ENCODE results near the gene STC2. TPM values are rescaled to one million over a fixed set of nuclear protein-coding genes. Genes with fewer than 3 reads are reported as not detected.

STC2 gene
- total RNA-seq, 1 donor from 2014 or later: 482 TPM

DNA sequence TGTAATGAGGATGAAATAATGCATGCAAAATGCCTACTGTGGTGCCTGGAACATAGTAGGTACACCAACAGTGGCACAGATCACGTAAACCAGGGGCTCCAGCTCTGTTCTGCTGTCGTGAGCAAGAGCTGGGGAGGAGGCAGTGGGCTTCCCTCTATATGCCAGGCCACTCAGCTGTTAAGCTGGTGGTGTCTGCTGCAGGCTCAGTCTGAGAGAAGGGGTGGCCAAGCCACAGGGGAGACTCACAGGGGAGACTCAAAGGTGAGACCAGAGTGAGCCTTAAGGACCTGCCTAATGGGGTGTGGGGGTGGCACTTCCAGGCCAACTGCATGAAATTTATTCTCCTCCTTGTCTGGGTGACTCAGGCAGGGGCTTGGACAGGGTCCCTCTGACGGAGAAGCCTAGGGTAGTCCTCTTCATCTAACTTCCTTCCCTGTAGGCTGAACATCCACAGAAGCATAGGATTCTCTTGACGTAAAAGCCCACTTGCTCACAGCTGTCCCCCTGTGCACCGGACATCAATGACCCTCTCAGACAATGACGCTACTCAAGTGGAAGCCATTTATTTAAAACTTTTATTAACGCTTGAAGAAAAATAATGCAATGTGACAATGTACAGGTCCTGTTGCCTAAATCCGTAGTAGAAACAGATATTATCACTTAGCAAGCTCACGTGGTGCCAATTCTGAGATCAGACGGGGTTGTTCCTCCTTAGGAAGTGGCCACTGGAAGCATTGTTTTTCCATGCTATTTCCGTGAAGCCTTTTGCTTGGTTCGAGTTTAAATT lies 13.9 kb downstream of the STC2 start:
- DNase-seq (ENCODE audit: low read depth): peak; percentile 56

DNA sequence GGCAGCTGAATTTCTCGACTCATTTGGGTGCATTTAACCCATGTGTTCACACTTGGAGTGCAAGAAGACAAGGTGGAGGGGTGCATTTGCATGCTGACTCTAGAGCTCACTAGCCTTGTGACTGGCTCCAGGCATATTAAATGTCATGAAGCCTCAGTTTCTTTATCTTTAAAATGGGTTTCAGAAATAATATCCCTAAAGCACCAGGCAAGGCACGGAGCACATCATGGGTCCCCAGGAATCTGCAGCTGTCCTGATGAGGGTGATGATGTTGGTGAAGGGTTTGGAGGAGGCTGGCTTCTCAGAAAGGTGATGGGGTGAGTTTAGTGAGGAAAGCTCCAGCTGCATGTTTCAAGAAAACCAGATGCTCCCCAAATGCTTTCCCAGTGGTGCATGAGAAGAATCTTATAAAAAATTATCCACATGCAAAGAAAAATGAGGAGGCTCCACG lies 14.8 kb downstream of the STC2 start:
- DNase-seq (ENCODE audit: low read depth): peak; percentile 40

DNA sequence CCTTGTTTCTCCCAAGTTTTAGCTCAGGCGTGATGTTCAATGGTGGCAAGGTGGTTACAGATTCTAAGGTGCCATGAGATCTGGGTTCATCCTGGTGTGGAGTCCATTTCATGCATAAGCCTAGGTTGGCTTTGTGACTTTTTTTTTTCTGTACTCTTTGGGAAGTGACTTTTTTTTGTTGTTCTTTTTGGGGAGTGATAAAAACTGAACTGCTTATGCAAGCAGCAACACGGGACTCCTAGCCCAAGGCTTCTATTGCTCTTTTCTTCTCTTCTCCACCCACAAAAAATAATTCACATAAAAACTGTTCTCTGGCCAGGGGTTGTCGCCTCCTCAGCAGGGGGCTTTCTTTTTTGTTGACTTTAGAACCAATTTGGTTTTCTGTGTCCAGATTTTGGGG lies 15.4 kb downstream of the STC2 start:
- DNase-seq (ENCODE audit: low read depth): peak; percentile 21

DNA sequence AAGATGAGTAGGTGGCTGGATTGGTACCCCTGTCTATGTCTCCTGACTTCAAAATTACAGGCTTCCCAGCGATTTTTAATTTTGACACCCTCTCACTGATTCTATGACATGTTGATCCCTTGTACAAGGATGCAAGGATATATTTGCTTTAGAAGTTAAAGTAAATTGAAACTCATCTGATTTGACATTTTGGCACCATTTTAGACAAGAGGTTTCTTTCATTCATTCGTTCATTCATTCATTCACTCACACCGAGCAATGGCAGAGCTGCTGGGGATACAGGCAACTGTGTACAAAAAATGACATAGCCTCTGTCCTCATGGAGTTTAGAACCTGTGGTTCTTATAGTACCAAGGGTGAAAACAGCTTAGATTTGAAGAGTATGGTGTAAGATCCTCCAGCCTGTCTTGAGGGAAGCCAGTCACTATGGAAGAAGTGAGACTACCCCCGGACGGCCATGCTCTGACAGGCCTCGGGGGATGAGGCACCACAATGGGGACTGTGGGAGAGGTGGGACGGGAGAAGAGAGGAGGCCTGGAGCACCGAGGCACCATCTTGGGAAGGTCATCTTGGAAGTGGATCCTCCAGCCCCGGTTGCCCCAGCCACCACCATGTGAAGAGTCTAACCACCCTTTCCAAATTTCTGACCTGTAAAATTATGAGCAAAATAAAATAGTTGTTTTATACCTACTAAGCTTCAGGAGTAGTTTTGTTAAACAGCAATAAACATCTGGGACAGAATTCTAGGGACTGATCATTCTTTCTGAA lies 16.2 kb downstream of the STC2 start:
- DNase-seq (ENCODE audit: low read depth): no peak

DNA sequence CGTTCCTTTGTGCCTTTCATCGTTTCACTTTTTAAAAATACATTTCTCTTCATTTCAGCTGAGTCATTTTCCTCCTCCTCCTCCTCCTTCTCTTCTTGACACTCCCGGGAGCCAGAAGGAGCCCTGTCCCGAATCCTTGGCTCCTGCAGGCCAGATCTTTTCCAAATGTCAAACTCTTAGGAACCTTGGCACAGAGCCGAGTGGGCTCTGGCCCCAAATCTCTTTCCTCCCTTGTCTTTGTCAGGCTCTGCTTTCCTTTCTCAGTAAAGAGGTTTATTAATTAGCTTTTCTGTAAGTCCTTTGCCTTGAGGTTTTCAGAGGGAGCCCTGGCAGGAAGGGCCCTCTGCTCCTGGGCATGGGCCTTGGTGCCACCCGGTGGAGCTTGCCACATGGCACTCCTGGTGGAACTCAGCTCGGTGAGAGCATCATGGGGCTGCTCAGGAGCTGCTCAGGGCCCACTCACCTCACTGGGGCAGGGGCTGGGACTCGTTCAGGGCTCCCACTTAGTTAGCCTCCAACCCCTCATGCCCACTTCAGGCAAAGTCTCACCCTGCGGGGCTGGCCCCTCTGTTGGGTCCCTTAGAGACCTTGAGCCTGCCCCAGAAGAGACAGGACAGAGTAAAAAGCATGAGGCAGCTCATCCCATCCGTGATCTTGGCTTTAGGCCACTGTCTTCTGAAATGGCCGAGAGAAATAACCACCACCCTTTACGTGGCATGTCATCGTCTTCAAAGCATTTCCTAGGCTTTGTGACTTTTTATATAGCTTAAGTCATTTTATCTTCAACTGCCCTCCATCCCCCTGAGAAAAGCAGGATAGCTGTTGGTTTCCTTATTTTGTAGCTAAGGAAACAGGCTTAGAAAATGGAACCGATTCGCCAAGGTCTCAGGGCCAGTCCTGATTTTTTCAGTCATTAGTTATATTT lies 17.1 kb downstream of the STC2 start:
- peak; percentile 33 for DNase-seq (ENCODE audit: low read depth)

DNA sequence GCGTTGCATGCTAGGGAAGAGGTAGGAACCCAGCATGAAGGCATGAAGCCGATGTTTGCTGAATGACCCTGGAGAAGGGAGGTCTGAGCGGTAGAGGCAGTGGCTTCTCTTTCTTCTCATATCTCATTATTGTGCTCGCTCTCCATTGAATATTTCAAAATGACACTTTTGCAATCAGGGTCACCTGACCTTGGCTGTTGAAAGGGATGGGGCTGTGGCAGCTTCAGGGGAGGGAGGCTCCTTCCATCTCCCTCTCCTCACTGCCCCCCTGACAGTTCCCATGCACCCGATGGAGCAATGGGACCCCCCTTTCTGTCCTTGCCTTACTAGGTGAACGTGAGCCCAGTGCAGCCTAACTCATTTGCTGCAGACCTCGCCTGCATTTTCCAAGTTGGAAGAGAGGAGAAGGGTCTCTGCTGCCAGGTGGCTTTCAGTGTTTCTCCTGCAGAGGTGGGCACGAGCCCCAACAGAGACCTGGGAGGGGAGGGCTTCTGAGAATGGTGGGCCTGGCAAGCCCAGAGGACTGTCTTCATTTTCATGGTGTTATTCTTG lies 17.9 kb downstream of the STC2 start:
- DNase-seq (ENCODE audit: low read depth): no peak

DNA sequence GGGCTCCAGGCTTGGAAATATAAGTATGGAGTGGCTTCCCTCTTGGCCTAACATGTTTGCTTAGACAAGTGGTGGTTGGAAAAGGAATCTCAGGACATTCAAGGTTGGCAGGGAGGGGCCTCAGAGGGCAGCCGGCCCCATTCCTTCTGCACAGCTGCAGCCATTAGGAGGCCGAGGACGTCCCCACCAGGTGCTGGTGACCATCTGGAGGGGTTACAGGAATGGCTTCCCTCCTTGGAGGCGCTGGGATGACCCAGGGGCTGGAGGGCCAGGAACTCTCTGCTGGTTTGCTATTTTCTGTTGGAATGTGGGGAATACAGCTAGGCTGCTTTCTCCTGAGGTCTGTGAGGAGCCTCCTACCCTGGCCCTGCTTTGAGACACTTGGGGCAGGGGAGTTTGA lies 18.5 kb downstream of the STC2 start:
- peak; percentile 18 for DNase-seq (ENCODE audit: low read depth)

DNA sequence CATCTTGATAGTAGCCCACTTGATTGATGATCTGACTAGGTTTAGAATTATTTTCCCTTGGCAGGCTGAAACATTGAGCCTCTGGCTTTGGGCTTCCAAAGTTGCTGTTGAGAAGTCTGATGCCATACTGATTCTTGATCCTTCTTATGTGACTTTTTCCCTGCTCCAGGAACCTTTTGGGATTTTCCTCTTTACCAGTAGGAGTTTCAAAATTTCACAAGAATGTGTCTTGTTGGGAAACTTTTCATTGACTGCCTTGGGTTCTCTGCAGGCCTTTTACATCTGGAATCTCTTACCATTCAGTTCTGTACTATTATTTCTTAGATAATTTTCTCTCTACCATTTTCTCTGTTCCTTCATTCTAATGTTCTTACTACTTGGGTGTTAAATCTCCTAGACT lies 20.0 kb downstream of the STC2 start:
- no peak for DNase-seq (ENCODE audit: low read depth)

DNA sequence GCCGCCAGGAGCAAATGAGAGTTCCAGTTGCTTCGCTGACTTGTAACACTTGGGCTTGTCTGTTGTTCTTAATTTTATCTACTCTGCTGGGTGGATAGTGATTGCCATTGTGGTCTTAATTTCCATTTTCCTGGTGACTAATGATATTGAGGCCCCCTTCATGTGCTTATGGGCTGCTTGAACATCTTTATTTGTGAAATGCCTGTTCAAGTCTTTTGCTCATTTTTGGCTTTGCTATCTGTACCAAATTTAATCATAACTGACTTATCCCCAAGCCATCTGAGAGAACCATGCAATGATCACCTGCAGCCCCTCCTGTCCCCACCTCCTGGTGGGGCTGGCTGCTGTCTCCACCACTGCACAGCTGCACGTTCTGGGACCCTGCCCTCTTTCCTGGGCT lies 20.5 kb downstream of the STC2 start:
- no peak for DNase-seq (ENCODE audit: low read depth)

DNA sequence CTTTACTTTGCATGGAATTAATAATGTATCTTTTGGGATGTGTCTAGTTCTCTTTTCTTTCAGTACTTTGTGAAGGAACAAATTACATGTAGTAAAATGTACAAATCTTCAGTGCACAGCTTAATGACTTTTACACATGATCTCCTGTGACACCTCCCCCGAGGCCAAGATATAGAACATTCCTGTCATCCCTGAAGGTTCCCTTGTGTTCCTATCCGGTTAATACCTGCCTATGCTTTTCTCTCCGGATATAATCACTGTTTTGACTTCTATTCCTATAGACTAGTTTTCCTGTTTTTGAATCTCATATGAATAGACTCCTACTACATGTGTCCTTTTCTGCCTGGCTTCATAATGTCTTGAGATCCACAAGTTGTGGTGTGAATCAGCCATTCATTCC lies 21.5 kb downstream of the STC2 start:
- no peak for DNase-seq (ENCODE audit: low read depth)

DNA sequence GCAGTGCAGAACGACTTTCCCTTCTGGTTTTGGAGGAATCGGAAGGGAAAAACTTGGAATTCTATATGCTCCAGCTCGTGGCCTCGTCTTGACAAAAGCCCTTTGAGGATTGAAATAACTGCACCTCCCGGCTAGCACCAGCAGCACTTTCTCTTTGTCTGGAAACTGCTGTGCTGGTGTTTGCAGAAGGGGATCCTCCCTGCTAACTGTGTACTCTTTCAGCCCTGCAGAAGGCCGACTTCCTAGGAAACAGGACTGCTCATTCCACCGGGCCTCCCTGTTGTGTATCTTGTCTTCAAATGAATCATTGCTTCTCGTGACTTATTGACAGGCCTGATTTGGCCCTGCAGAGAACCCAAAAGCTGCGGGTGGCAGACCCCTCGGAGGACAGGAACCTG lies 23.6 kb downstream of the STC2 start:
- DNase-seq (ENCODE audit: low read depth): no peak

DNA sequence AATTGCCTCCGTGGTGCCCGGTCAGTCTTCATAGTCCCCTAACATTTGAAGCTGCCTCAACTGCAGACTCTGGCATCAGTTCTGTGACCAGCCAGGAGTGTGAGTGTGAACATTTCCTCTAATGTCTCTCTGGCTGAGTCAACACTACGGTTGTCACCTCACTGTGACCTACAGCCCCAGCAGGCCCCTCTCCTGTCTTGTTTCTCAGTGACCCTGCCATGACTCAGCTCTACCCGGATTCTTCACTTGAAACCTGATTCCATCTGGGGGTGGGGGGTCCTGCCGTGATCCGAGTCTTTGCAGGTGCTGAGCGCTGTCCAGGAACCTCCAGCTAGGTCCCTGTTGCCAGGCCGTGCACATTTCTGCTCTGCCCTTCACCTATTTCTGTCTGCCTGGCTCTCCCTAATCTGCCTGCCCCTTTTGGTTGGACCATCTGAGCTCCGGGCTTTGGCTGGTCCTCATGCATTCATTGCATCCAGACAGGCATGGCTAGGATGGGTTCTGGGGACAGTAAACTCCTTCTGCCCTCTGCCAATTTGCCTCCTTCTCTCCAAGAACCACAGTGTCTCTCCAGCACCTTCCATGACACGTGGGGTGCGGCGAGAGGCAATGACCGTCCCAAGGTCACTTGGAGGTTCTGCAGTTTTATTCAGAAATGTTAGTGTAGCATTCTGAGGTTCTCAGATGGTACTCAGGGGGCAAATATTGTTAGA lies 24.2 kb downstream of the STC2 start:
- no peak for DNase-seq (ENCODE audit: low read depth)

DNA sequence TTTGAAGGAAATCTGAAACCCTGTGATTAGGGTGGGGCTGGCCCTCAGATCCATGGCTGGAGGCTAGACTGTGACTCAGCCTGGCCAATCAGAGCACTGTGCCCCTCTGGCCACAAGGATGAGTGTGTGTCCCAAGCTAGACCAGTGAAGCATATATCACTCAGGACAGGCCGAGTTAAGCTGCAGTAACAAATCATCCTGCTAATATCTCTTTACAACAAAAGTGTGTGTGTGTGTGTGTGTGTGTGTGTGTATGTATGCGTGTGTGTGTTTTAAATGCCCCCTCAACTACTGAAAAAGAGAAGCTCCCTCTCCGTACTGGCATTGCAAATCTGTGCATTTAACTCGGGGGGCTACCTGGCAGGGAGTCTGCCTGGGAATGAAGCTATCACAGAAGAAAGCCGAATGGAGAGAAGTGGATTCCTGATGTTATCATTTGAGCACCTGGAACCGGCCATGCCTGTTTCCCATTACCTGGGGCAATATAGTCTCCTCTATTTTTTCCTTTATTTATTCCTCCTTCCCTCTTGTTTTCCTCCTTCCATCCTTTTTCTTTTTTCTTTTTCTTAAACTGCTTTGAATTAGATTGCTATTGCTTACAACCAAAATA lies 25.6 kb downstream of the STC2 start:
- peak; percentile 63 for DNase-seq (ENCODE audit: low read depth)

DNA sequence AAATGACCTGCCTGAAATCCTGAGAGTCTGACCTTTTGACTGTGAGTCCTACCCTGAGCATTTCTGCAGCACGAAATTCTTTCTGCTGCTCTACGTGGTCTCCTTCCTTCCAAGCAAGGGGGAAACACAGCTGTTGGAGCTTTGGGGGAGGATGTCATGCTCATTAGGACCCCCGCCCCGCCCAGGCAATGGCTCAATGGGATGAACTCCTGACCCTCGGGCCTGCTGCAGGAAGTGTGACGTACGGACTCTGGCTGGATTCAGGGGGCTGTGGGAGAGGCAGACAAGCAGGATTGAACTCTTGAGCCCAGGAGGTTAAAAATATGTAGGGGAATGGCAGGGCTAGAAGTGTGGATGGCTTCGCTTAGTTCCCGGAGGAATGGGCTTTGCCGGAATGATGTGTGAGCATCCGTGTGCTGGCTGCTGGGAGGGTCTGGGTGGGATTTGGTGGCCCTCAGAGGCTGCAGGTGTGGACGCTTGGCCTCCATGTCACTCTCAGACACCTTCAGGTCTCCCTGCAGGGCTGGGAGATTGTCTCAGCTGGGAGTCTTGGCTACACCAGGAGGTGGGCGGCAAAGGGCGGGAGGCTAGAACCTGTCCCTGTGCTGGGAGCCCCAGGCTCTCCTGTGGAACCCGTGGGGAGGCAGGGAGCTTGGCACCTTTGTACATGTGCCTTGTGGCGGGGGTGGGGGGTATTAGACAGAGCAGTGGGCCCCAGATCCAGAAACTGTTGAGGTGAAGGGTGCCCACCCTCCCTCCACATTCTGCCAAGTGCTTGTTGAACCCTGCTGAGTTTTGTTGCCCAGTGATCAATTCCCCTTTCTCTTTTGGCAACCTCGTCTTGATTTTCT lies 26.3 kb downstream of the STC2 start:
- no peak for DNase-seq (ENCODE audit: low read depth)

DNA sequence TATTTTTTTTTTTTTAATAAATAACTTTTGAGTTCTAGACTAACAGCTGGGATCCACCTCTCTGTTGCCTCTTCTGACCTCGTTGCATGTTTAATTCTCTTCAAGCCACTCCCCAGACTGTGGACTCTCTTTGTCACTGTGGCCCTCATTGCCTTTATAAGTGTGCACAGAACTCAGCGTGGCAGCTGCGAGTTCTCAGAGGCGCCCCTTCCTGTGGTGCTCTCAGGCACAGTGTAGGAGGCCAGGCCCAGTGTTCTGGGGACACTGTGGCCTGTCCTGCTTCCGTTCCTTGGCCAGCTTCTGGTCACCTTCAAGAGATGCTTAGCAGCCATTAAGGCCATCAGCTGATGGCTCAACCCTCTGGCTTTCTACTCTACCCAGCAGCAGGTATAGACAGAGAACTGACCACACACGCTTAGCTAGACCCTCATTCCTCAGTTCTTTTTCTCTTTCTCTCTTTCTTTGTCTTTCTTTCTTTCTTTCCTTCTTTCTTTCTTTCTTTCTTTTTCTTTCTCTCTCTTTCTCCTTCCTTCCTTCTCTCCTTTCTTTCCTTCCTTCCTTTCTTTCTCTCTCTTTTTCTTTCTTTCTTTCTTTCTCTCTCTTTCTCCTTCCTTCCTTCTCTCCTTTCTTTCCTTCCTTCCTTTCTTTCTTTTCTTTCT lies 27.7 kb downstream of the STC2 start:
- DNase-seq (ENCODE audit: low read depth): peak; percentile 23

DNA sequence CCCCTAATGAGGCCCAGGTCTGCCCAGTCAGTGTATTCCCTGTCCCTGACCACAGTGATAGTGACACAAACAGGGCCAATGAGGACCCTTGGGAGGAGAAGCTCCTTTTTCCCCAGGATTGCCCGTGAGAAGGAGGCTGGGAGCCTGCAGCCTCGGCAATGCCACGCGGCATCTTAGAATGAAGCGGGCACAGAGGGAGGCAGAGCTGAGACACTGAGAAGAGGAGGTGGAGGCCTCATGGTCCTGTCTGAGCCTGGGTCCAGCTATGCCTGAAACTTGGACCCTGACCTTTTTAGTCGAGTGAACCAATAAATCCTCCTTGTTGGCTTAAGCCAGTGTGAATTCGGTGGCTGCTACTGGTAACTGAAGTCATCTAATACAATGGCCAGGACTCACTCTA lies 28.4 kb downstream of the STC2 start:
- no peak for DNase-seq (ENCODE audit: low read depth)

DNA sequence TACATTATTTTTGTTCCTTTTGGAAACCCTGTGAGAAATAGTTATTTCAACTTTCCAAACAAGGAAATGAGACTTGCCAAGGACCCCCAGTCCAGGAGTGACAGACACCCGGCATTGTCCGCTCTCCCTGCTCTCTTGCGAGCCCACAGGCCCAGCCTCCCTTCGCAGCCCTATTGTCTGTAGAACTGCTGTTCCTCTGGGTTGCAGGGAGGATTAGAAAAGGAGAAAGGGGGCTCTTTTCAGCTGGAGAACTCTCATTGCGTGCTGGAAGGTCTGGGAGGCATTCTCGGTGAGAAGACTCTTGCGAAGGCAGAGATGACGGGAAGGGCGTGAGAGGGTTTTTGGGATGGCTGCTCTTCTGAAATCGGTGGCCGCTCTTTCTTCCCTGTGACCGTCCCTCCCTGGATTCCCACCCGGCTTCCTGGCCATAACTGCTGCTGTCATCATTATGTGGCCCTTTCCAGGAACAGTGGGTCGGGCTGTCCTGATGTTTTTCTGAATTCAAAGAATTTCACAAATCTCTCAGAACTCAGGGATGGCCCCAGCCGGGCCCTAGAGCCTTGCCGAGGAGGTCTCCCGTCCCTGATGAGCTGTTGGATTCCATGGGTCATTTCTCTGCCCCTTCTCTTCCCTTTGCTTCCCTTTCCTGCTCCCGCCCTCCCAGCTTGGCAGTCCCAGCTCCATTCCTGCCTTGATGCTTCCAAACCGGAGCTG lies 29.8 kb downstream of the STC2 start:
- DNase-seq (ENCODE audit: low read depth): no peak

DNA sequence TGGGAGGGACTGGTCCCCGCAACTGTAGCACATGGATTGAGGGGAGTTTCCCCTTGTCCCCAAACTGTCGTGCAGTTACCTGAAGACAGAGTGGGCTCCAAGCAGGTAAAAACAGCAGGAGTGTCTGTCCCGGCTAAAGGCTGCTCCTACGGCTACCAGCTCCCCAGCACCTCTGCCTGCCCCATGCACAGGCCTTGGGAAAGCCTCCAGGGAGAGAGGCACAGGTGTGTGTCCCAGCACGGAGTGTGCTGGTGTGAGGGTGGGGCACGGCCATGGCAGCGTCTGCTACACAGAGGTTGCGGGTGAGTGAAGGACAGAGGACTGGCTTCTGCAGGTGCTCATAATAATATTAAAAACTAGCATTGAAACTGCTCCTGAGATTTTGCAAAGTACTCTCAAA lies 30.4 kb downstream of the STC2 start:
- no peak for DNase-seq (ENCODE audit: low read depth)
